Transverse colon (tissue), 3 donors: Measurements from ENCODE around the gene NAB2.

ENCODE experiments used
- CTCF ChIP-seq, 5 experiments: fragments of 200-600 bp in 3 of 5; fragments of 450-650 bp in 2 of 5; sonication (generic) in 3 of 5; IDR thresholded peaks; 1 replicate in 2 of 5; 2 replicates in 3 of 5; pipeline ENCODE4 v1.5.1; 2016 to 2017; ENCODE audit warnings: antibody characterized with exemption in 5 of 5, inconsistent platforms in 3 of 5, mild to moderate bottlenecking in 2 of 5, moderate library complexity in 1 of 5
- POLR2A ChIP-seq: fragments of 450-650 bp; IDR thresholded peaks from one replicate; pipeline ENCODE4 v1.6.1; 2016; ENCODE audit warnings: antibody characterized with exemption, mild to moderate bottlenecking, moderate library complexity

DNA sequence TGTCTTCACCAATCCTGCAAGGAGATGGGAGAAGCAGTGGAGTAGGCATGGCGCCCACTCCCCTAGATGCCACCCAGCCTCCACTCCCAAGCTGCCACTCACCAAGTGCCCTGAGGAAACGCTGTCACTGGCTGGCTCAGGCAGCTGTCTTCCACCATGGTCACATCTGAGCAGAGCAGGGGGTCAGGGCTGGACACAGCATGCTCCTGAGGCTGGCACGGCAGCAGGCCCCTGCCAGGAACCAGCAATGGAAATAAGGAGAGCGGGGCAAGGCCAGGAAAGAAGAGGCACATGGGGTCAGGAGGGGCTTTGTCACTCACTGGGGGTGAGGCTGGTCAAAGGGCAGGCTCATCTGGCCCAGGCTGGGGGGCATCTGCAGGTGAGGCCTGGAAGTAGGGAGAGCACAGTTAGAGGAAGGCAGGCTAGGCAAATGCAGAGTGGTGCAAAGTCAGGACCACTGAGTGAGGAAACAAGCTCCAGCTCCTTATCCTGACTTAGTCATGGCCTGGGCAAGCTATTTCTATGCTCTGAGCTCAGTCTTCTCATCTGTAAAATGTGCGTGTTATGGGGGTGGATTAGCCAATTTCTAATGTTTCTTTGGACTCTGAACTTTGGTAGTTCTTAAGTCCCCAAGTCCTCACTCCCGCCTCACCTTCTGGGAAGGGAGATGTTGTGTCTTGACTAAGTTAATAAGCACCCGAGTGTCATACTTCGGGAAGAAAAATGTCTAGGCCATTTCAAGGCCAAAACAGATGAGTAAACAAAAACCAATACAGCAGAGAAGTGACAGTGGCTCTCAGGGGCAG lies 8.0 kb downstream of the NAB2 start:
- TF ChIP-seq CTCF (IDR thresholded peaks at IDR 0.05) (no peak), POLR2A (no peak)
